Measurements from ENCODE around the gene CPEB4. TPM values are rescaled to one million over a fixed set of nuclear protein-coding genes. Genes with fewer than 3 reads are reported as not detected.

The CPEB4 gene
- total and polyA plus RNA-seq, 2 donors (not counting 1 experiment from before 2014, with no cell fraction given): 8.4 to 26.0 TPM

DNA sequence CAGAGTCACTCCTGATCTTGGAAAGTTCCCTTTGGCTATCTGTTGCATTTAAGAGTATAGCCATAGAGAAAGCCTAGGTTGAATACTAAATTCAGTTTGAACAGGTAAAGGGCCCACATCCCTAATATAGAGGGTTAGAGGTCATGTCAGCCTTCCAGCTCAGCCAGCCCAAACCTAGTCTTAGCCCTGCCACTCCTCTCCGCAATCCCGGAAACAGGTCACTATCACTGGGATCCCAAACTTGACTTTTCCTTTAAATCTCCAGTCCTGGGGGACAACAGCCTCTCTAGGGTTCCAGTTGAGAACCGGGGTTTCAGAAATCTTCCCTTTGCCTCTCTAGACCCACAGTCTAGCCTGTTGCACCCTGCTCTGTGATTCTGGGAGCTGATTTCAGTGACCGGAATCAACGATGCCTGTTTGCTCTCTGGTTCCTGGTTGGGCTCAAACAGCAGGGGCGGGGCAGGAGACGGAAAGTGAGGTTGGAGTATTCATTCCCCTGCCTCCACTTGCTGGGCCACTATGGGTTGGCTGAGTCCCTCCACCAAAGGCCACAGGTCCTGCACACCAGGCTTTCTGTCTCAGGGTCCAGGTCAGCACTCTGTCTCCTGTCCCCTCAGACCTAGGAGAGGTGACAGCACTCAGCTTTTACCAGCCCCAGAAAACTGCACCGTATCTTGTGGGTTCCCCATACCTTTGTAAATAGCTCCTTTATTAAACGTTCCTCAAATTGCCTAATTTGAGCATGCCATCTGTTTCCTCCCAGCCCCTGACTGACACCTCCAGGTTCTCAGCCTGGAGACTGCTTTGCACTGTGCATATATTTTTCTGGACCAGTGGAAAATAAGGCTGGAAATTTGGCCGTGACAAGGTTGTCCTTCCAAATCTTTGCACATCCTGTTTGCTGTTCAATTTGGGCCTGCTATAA lies 23.8 kb upstream of the CPEB4 start:
- Histone ChIP-seq H3K4me2 (replicated peaks; ENCODE audit: low read depth, low read length, poor library complexity, severe bottlenecking) (no peak overlapping the region), H3K9me3 (ENCODE audit: control extremely low read depth in 1 of 3, control insufficient read depth in 2 of 3, insufficient read depth in 1 of 3, low read length in 2 of 3) (no peaks in the 10 kb centered on the region), H4K20me1 (ENCODE audit: control insufficient read depth, insufficient read depth, low read length, poor library complexity, severe bottlenecking) (no peaks in the 10 kb centered on the region), H3K27me3 (replicated peaks in 1 of 4; ENCODE audit: control extremely low read depth in 1 of 4, control insufficient read depth in 3 of 4, insufficient read depth in 4 of 4, low read length in 3 of 4) (no peaks in the 10 kb centered on the region), H3K27ac (ENCODE audit: low read length in 2 of 2) (no peak overlapping the region), H3K36me3 (replicated peaks in 1 of 2; ENCODE audit: control extremely low read depth in 1 of 2, control insufficient read depth in 1 of 2, extremely low read depth in 1 of 2, insufficient read depth in 2 of 2, low read length in 1 of 2) (no peaks in the 10 kb centered on the region), H3K9ac (ENCODE audit: low read length) (no peak overlapping the region), H3K79me2 (ENCODE audit: control insufficient read depth, insufficient read depth, low read length) (no peaks in the 10 kb centered on the region), H2AFZ (ENCODE audit: insufficient read depth, low read depth, low read length, poor library complexity, severe bottlenecking) (peak overlapping the region; percentile 39), H3K4me1 (ENCODE audit: control insufficient read depth in 2 of 2, insufficient read depth in 2 of 2, low read length in 2 of 2) (peaks cover 0 to 7% of the 10 kb centered on the region in 2 donors), H3K4me3 (ENCODE audit: control extremely low read depth in 1 of 5, extremely low read depth in 1 of 5, insufficient read depth in 1 of 5, low read depth in 2 of 5, low read length in 4 of 5) (no peak overlapping the region)
- TF ChIP-seq, protein P1, sequence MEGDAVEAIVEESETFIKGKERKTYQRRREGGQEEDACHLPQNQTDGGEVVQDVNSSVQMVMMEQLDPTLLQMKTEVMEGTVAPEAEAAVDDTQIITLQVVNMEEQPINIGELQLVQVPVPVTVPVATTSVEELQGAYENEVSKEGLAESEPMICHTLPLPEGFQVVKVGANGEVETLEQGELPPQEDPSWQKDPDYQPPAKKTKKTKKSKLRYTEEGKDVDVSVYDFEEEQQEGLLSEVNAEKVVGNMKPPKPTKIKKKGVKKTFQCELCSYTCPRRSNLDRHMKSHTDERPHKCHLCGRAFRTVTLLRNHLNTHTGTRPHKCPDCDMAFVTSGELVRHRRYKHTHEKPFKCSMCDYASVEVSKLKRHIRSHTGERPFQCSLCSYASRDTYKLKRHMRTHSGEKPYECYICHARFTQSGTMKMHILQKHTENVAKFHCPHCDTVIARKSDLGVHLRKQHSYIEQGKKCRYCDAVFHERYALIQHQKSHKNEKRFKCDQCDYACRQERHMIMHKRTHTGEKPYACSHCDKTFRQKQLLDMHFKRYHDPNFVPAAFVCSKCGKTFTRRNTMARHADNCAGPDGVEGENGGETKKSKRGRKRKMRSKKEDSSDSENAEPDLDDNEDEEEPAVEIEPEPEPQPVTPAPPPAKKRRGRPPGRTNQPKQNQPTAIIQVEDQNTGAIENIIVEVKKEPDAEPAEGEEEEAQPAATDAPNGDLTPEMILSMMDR (IDR thresholded peaks at IDR 0.05): no peak
- no peak for TF ChIP-seq EZH2 (IDR thresholded peaks at IDR 0.05; ENCODE audit: borderline replicate concordance, insufficient read depth, low read depth, low read length, poor library complexity, severe bottlenecking)
- ChIA-PET POLR2A (no interaction called here), CTCF (interaction anchor here (0.7 kb wide), 1 partner anchor 43 kb away, joined by 5 read pairs; no protein-coding TSS in a partner anchor)
- DNase-seq (no peak), ATAC-seq (ENCODE audit: low read depth) (no peak)
- Mint-ChIP-seq H3K4me1 (peaks cover 10% of the 10 kb centered on the region), H3K4me3 (no peak overlapping the region), H3K27me3 (peaks cover 20% of the 10 kb centered on the region), H3K9me3 (ENCODE audit: insufficient read depth) (no peaks in the 10 kb centered on the region), H3K27ac (no peak overlapping the region)
- intact Hi-C loops (cut with micrococcal nuclease): no loop called here
- 41% methylated on average over 9 of the region's 10 CpGs for WGBS (ENCODE audit: insufficient coverage)

All from B cell (primary cell).